ENCODE results near the gene ARFGEF2. TPM values are rescaled to one million over a fixed set of nuclear protein-coding genes. Genes with fewer than 3 reads are reported as not detected.

The ARFGEF2 gene
- total and polyA plus RNA-seq, 2 of the 8 experiments (the other 6 are each of a cell fraction or from before 2014, with no cell fraction given) = 8.1 to 21.8 TPM

- peaks cover 2 to 46% (median 25%) of the 10 kb centered on the region in 4 experiments; a peak in 5 of 8 replicates for H3K36me3 ChIP-seq (ENCODE audit: control insufficient read depth in 2 of 4, insufficient read depth in 4 of 4, low read length in 3 of 4)
- POLR2A ChIA-PET (ENCODE audit: partially characterized antibody) = interaction anchor here (0.7 to 1.8 kb wide), 3 partner anchors 9 to 26 kb away, joined by 3 to 9 read pairs (median 7); no protein-coding TSS in a partner anchor
- H3K56ac ChIP-seq (replicated peaks; ENCODE audit: insufficient read length, low read depth, low read length) = no peak overlapping the region
- H4K5ac ChIP-seq (ENCODE audit: insufficient read length, low read depth, low read length) = no peak overlapping the region
- H3K4me1 ChIP-seq (replicated peaks in 1 of 4; ENCODE audit: control insufficient read depth in 3 of 4, insufficient read depth in 4 of 4, low read length in 3 of 4) = no peaks in the 10 kb centered on the region
- no peak overlapping the region for H3K9ac ChIP-seq (replicated peaks in 1 of 4; ENCODE audit: extremely low read depth in 1 of 4, low read depth in 3 of 4, low read length in 3 of 4)
- H2AK5ac ChIP-seq (ENCODE audit: low read depth, low read length) = no peak overlapping the region
- no peak overlapping the region for H2BK120ac ChIP-seq (replicated peaks; ENCODE audit: low read depth, low read length)
- peaks cover 0 to 2% of the 10 kb centered on the region in 2 experiments for H4K20me1 ChIP-seq (replicated peaks in 1 of 2; ENCODE audit: control insufficient read depth in 1 of 2, insufficient read depth in 2 of 2, low read length in 2 of 2)
- CTCF ChIA-PET (ENCODE audit: partially characterized antibody) = interaction anchor here (0.6 to 3.0 kb wide), 14 partner anchors 10 to 516 kb away, joined by 3 to 27 read pairs (median 4); partner anchors contain the start of gene CSE1L
- H3K23ac ChIP-seq (ENCODE audit: insufficient read length) = no peak overlapping the region
- H4K8ac ChIP-seq (ENCODE audit: extremely low read depth, insufficient read depth, low read length) = no peak overlapping the region
- H2AFZ ChIP-seq (ENCODE audit: low read length) = no peak overlapping the region
- H2BK12ac ChIP-seq (ENCODE audit: low read depth, low read length) = no peak overlapping the region
- no peak overlapping the region for H3K4ac ChIP-seq (replicated peaks; ENCODE audit: insufficient read length, low read depth, low read length)
- no peak overlapping the region for H3K4me3 ChIP-seq (ENCODE audit: extremely low read depth in 1 of 4, insufficient read depth in 2 of 4, low read depth in 3 of 4, low read length in 4 of 4)
- no peak overlapping the region for H2BK20ac ChIP-seq (ENCODE audit: low read length)
- 100% methylated on average over 2 of the region's 2 CpGs; no CpG with 5 or more reads in 1 of the 2 experiments for WGBS, 2 experiments (ENCODE audit: extremely low coverage in 1 of 2, insufficient coverage in 1 of 2, insufficient read length in 1 of 2, insufficient replicate concordance in 2 of 2, low coverage in 1 of 2, low lambda C conversion rate in 2 of 2, missing lambda C conversion rate in 1 of 2)
- no peak overlapping the region for H3K14ac ChIP-seq (ENCODE audit: insufficient read length)
- no peaks in the 10 kb centered on the region for H3K9me3 ChIP-seq (ENCODE audit: insufficient read depth in 2 of 2, low read depth in 1 of 2, low read length in 1 of 2)
- FAIRE-seq (no peak), DNase-seq (ENCODE audit: low read depth in 1 of 2, low spot score in 2 of 2) (no peak)
- no peak overlapping the region for H3K27ac ChIP-seq (ENCODE audit: low read depth, low read length)
- H3K79me2 ChIP-seq (ENCODE audit: control insufficient read depth in 1 of 2, insufficient read depth in 2 of 2, low read length in 2 of 2) = no peaks in the 10 kb centered on the region
- no peaks in the 10 kb centered on the region for H3K27me3 ChIP-seq (replicated peaks in 1 of 4; ENCODE audit: control insufficient read depth in 3 of 4, extremely low read depth in 1 of 4, insufficient read depth in 3 of 4, low read length in 3 of 4)
- H3K4me2 ChIP-seq (ENCODE audit: insufficient read depth in 1 of 2, low read depth in 2 of 2, low read length in 2 of 2) = no peak overlapping the region
- H2BK15ac ChIP-seq (ENCODE audit: low read length) = no peak overlapping the region
- H4K91ac ChIP-seq (replicated peaks; ENCODE audit: insufficient read length, low read length) = no peak overlapping the region
- H3K18ac ChIP-seq (ENCODE audit: extremely low read depth, low read length) = no peak overlapping the region
- H2BK5ac ChIP-seq (ENCODE audit: low read depth, low read length) = no peak overlapping the region
- no peaks in the 10 kb centered on the region for H3K79me1 ChIP-seq (ENCODE audit: low read depth, low read length)
- H3K23me2 ChIP-seq (ENCODE audit: low read depth, low read length) = no peaks in the 10 kb centered on the region
- TF ChIP-seq RAD21 (IDR thresholded peaks at IDR 0.05 in 1 of 2, conservative IDR thresholded peaks at IDR 0.05 in 1 of 2; ENCODE audit: low read depth in 2 of 2, low read length in 2 of 2) = peak; percentile 41 to 51; a peak in 3 of 4 replicates
- no peak for TF ChIP-seq POLR2A (IDR thresholded peaks at IDR 0.05; ENCODE audit: control extremely low read depth in 1 of 2, low read depth in 2 of 2, low read length in 2 of 2)
- TF ChIP-seq MAFK (IDR thresholded peaks at IDR 0.05; ENCODE audit: low read depth, low read length) = no peak
- no peak for TF ChIP-seq ASH2L (IDR thresholded peaks at IDR 0.05; ENCODE audit: low read length)
- TF ChIP-seq CHD1 (IDR thresholded peaks at IDR 0.05; ENCODE audit: low read depth, low read length) = no peak
- no peak for TF ChIP-seq SP4 (IDR thresholded peaks at IDR 0.05; ENCODE audit: low read length)
- TF ChIP-seq EP300 (IDR thresholded peaks at IDR 0.05; ENCODE audit: borderline replicate concordance in 1 of 2, low read depth in 2 of 2, low read length in 2 of 2) = no peak
- peak in 2 of 3 experiments; percentile 19 to 45; a peak in 2 of 4 replicates for TF ChIP-seq CTCF (IDR thresholded peaks at IDR 0.05; ENCODE audit: control extremely low read depth in 1 of 3, insufficient read depth in 1 of 3, low read depth in 1 of 3, low read length in 3 of 3)
- TF ChIP-seq BCL11A (IDR thresholded peaks at IDR 0.05; ENCODE audit: low read depth in 2 of 2, low read length in 2 of 2) = no peak
- TF ChIP-seq YY1 (IDR thresholded peaks at IDR 0.05; ENCODE audit: low read depth, low read length) = no peak
- TF ChIP-seq PHF8 (conservative IDR thresholded peaks at IDR 0.05; ENCODE audit: low read depth, low read length) = no peak
- TF ChIP-seq SIX5 (IDR thresholded peaks at IDR 0.05; ENCODE audit: low read depth, low read length) = no peak
Observed at GRCh38 chr20:49028684-49029083, 107.2 kb downstream of the ARFGEF2 start.

All from H1 (cell line).